ENCODE results near the gene HPDL.
"Not testable (repeated sequence)": the region's sequence is repeated elsewhere in the genome, so short reads cannot be mapped to it uniquely, and the experiment has no call there.

HPDL gene

DNA sequence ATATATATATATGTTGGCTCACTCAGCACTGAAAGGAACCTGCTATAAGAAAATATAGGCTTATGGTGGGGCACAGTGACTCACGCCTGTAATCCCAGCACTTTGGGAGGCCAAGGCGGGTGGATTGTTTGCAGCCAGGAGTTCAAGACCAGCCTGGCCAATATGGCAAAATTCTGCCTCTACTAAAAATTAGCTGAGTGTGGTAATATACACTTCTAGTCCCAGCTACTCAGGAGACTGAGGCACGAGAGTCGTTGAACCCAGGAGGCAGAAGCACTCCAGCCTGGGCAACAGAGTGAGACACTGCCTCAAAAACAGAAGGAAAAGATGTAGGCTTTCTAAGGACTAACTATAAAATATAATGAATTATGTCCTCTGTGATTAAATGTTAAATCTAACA lies 28.1 kb downstream of the HPDL start:
- no peak for DNase-seq

DNA sequence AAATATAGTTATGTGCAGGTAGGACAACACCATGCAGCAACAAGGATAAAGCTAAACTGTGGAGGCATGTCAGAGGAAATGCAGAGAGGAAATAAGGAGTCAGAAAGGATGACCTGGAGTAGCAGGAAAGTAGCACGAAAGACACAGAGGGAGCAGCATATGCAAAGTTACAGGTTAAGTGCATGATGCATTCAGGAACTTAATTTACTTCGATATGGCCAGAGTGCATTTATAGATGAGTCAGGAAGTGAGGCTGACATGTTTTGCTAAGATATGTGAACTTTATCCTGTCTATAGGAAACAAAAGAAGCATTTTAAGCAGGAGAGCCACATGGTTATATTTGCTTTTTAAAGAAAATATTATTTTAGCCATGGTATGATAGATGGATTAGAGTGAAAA lies 29.0 kb downstream of the HPDL start:
- no peak for DNase-seq

DNA sequence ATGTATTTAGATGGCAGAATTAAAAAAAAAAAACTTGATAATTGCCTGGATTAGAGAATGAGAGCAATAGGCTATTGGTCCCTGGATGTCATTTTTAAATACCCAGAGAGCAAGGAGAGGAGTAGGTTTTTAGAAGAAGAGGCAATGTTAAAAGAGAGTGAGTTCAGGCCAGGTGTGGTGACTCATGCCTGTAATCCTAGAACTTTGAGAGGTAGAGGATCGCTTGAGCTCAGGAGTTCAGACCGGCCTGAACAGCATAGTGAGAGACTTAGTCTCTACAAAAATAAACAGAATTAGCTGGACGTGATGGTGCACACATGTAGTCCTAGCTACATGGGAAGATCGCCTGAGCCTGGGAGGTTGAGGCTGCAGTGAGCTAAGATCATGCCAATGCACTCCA lies 29.5 kb downstream of the HPDL start:
- DNase-seq, result no peak

DNA sequence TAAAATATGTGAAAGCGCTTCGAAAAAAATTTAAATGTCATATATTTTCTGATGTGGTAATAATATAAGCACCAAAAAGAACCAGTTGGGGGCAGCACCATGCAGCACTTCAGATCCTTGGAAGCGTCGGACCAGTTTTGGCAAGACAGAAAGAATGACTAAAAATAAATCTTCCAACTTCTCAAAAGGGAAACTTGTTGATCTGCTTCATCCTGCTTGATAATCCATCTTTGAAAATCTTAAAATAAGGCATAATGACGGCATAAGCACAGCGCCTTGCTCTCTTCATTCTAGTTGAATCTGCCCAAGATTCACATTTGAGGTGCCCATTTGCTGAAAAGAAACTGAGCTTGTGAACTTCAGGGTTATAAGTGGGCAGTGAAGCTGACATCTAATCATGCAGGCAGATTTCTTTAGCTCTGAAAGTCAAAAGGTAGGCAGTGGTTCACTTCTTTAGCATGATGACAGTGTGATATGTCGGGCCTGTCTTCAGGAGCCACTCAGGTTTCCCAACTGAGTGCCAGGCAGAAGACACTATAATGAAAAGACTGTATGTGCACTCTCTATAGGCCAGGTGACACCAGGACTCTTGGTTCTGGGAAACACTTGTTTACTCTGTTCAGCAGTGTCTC lies 33.3 kb downstream of the HPDL start:
- DNase-seq, result no peak

DNA sequence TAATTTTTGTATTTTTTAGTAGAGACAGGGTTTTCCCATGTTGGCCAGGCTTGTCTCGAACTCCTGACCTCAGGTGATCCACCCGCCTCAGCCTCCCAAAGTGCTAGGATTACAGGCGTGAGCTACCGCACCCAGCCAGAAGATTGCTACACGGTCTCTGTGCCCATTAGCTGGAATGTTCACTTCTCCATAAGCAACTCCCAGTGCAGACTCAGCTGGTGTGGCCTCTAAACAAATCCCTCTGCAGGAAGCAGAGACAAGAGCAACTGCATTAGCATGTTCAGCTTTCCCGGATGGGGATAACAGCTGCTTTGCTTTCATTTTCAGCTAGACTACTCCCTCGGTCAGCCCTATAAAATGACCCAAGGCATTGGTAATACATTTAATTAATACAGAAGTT lies 34.3 kb downstream of the HPDL start:
- DNase-seq, result not testable (repeated sequence)

DNA sequence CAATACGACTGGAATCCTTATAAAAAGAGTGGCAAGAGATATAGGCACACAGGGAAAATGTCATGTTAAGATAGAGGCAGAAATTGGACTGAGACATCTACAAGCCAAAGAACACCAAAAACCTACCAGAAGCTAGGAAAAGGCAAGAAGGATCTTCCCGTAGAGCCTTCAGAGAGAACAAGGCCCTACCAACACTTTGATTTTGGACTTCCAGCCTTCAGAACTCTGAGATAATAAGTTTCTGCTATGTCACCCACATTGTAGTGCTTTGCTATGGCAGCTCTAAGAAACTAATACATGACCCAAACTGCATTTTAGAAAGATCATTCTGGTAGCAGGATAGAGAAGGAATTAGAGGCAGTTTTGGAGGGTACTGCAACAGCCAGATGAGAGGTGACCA lies 37.6 kb downstream of the HPDL start:
- no peak for DNase-seq

DNA sequence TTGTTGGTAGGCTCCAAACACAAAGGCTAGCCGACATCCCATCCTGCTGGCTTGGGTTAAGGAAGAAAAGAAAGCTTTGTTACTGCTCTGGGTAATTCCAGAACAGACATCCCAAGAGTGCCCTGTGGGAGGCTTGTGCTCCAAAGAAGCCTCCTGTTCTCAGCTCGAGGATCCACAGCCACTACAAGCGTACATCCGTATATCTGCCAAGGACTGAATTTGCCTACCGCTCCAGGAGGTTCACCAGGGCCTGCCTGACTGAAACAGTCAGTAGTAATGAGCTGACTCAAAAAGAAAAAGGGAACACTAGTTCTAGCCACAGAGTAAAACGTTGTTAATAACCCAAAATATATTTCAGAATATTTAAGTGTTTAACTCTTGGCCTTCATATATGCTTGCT lies 38.4 kb downstream of the HPDL start:
- DNase-seq, result no peak

DNA sequence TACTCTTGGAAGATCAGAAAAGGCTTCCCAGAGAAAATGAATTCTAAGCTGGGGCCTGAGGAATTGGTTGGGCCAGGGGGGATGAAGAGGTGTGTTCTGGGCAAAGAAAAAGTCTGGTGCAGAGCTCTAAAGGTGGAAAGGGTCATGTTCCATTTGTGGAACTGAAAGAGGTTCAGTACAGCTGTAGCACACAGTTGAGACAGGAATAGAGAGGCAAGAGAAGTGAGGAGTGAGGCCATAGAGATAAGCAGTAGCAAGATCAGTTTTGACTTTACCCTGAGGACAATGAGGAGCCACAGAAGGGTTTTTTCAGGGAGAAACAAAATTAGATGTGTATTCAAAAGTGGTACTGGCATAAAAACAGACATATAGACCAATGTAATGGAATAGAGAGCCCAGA lies 43.9 kb downstream of the HPDL start:
- no peak for DNase-seq

DNA sequence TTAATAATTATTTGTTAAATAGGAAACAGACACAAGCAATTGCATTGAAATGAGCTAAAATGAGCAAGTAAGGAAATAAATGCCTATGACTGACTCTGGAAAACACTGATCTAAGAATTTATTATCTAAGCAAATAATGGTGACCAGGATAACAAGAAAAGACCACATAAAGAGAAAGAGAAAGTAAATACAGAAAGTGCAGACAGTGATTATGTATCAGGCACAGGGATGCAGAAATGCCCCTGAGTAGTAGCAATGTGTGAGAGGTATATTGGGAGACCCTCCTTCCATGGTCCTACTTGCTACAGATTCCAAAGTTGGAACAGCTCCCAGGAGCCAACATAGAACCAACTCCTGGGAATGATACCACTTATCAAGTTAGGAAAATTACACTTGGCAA lies 46.9 kb downstream of the HPDL start:
- no peak for DNase-seq

DNA sequence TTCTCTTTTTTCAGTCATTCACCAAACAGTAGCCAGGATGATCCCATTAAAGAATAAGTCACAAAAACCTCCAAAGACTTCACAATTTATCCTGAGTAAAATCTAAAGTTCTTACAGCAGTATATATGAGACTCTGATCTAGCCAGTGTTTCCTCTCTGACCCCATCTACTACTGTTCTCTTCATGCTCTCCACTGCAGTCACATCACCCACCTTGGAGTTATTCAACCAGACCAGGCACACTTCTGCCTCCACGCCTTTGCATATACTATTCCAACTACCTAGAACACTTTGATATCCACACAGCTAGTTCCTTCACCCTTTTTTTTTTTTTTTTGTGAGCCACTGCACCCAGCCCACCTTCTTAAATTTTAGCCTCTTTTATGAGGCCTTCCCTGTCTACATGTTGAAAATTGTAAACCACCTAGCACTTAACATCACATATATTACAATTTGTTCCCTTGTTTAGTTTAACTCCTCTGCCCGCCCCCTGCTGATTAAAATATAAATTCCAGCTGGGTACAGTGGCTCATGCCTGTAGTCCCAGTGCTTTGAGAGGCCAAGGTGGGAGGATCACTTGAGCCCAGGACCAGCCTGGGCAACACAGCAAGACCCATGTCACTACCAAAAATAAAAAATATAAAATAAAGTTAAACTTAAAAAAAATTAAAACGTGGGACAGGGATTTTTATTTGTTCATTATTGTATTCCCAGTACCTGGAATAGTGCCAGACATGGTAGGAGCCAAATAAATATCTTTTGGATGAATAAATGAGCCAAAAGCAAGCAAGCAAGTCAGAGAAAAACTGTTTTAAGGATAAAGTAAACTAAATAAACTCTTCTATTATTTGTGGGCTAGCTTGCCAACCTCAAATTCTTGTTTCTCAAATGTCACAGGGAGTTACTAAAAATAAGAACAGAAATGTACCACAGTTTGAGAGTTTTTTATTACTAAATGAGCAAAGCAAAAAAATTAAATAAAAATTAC lies 48.7 kb downstream of the HPDL start:
- no peak for DNase-seq

DNA sequence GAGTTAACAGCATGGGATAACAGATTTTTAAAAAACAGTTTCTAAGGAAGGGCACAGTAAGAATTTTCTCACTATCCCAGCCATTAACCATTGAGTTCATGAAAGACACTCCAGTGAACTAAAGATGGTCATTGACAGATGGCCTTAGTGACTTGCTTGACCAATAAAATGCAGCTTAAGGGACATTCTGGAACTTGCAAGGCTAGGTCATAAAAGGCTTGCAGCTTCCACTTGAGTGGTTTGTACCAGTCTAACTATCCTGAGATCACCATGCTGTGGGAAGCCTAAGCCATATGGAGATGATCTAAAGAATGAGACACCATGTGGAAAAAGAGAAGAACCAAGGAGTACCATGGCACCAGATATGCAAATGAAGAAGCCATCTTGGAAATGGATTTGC lies 51.5 kb downstream of the HPDL start:
- no peak for DNase-seq
